Heart right ventricle (tissue), 16 donors: ENCODE measurements around the gene ERCC8. TPM values are rescaled to one million over a fixed set of nuclear protein-coding genes. Genes with fewer than 3 reads are reported as not detected.

ENCODE experiments used
- ATAC-seq, 8 donors: fragments of 200-7000 bp; cut with Tn5 transposase; one replicate each; pipeline ENCODE4 v1.9.1; 2020; ENCODE audit warnings: mild to moderate bottlenecking in 8 of 8, moderate library complexity in 8 of 8, moderate number of reproducible peaks in 1 of 8
- DNase-seq, 2 donors: peaks; one replicate each; pipeline ENCODE4 v3.0.0-alpha.2; 2020
- H3K27ac ChIP-seq, 10 donors: fragments of 200-600 bp; sonication (generic) in 2 of 10; one replicate each; pipeline versions ENCODE4 v1.5.0 to v1.8.0; 2020 to 2022; ENCODE audit warnings: mild to moderate bottlenecking in 3 of 10
- H3K27me3 ChIP-seq, 7 donors: fragments of 200-600 bp; one replicate each; pipeline ENCODE4 v1.8.0; 2021 to 2022; ENCODE audit warnings: mild to moderate bottlenecking in 2 of 7
- H3K36me3 ChIP-seq, 9 donors: fragments of 200-600 bp; sonication (generic) in 1 of 9; one replicate each; pipeline versions ENCODE4 v1.5.0 to v1.8.0; 2020 to 2022; ENCODE audit warnings: mild to moderate bottlenecking in 2 of 9
- H3K4me1 ChIP-seq, 9 donors: fragments of 200-600 bp; sonication (generic) in 1 of 9; one replicate each; pipeline versions ENCODE4 v1.5.0 to v1.8.0; 2020 to 2022; ENCODE audit warnings: mild to moderate bottlenecking in 4 of 9
- H3K4me3 ChIP-seq, 10 donors: fragments of 200-600 bp; sonication (generic) in 2 of 10; one replicate each; pipeline versions ENCODE4 v1.5.0 to v1.8.0; 2020 to 2022; ENCODE audit warnings: mild to moderate bottlenecking in 7 of 10, moderate library complexity in 2 of 10
- H3K9me3 ChIP-seq, 11 donors: fragments of 200-600 bp in 10 of 11; sonication (generic) in 2 of 11; one replicate each; pipeline versions ENCODE4 v1.5.0 to v1.8.0; 2013 to 2022; ENCODE audit warnings: mild to moderate bottlenecking in 2 of 11, control low read depth in 1 of 11, moderate library complexity in 1 of 11
- WGBS, 2 donors: extraction: QIAGEN DNeasy Blood & Tissue Kit; methylation state at CpG; one replicate each; pipeline ENCODE4 v1.1.7; 2013; ENCODE audit warnings: inconsistent platforms in 1 of 2; 5-methylcytosine and 5-hydroxymethylcytosine counted together
- intact Hi-C, 10 donors: fragments of 100-400 bp; cut with DNase I; formaldehyde crosslinking; loops; one replicate each; pipeline versions ENCODE4 v1.11.1 to v1.14.2; 2022
- polyA plus RNA-seq, 2 donors: library from polyadenylated mRNA; stranded (reverse); fragments of 200-250 nt; gene quantifications; one replicate each; pipeline ENCODE4 v1.2.3, GENCODE V29; 2013
- total RNA-seq, 10 donors: library from RNA; stranded (reverse); fragmentation: NEBNext Ultra II Directional in 3 of 10; extraction: Animal tissue kit (Norgen Biotek cat#: 25700) in 3 of 10; gene quantifications; one replicate each; pipeline versions ENCODE4 v1.2.1 to v1.2.4, GENCODE V29; 2021 to 2023
- TF ChIP-seq, protein P1 (sequence below), 9 donors: fragments of 200-600 bp; sonication (generic) in 2 of 9; IDR thresholded peaks; one replicate each; pipeline versions ENCODE4 v1.5.0 to v1.8.0; 2021 to 2022; ENCODE audit warnings: antibody characterized with exemption in 9 of 9, mild to moderate bottlenecking in 5 of 9, moderate library complexity in 1 of 9
- donor health status: Arrhythmogenic right ventricular cardiomyopathy.
- donor health status: ischemic (EF 13 %, LVEDD 7.1; RV severe dilation, severe dysfunction).
- donor health status: healthy with polysubstance abuse.
- donor health status: DM: no; HTN: yes; CAD: no.
- donor health status: DM: no; HTN: no; CAD: no.
- donor health status: ischemic (EF 25% LVEDD 6.9; RV normal size, moderate dysfunction).
- donor health status: ischemic (EF 25% LVEDD 5.7; RV mildly dilated, moderate dysfunction).
- donor health status: healthy.
- donor health status: DM: yes; HTN: yes; CAD: no.
- donor health status: Ischemic cardiomyopathy.
- donor health status: ischemic (EF 35%, LVEDD 5.7; RV mildly dilated, moderate dysfunction).
- donor health status: nonischemic (EF 11% LVEDD 7.7; RV severe dilation, severe dysfunction).
- donor health status: DM: yes; HTN: yes; CAD: no.
- donor health status: PGD.
- donor health status: ischemic (EF 29% LVEDD 5.4; RV normal size, mild dysfunction).
- donor health status: nonischemic (EF 23%, LVEDD 6.1; RV moderate dilation, normal function).

The ERCC8 gene
- total and polyA plus RNA-seq, 12 donors: 4.1 to 8.3 (median 6.0) TPM

DNA sequence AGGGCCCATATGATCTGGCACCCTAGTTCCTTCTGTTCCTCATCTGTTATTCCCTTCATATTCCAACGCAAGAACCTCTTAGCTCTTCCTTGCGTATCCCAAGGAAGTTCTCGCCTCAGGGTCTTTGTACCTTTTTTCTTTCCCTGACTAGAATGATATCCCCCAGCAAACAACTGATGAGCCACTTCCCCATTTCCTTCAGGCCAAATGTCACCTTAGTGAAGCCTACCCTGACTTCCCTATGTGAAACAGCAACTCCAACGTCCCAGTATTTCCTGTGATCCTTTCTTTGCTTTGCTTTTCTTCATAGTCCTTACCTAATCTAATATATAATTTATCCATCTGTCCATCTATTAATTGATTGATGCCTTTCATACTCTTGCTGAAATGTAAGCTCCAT, 47.9 kb downstream of the ERCC8 start:
- Histone ChIP-seq H3K27me3 (no peaks in the 10 kb centered on the region), H3K9me3 (no peaks in the 10 kb centered on the region), H3K36me3 (peaks cover 0 to 94% (median 3%) of the 10 kb centered on the region in 9 donors), H3K4me1 (no peaks in the 10 kb centered on the region), H3K27ac (no peak overlapping the region), H3K4me3 (no peak overlapping the region)
- TF ChIP-seq, protein P1, sequence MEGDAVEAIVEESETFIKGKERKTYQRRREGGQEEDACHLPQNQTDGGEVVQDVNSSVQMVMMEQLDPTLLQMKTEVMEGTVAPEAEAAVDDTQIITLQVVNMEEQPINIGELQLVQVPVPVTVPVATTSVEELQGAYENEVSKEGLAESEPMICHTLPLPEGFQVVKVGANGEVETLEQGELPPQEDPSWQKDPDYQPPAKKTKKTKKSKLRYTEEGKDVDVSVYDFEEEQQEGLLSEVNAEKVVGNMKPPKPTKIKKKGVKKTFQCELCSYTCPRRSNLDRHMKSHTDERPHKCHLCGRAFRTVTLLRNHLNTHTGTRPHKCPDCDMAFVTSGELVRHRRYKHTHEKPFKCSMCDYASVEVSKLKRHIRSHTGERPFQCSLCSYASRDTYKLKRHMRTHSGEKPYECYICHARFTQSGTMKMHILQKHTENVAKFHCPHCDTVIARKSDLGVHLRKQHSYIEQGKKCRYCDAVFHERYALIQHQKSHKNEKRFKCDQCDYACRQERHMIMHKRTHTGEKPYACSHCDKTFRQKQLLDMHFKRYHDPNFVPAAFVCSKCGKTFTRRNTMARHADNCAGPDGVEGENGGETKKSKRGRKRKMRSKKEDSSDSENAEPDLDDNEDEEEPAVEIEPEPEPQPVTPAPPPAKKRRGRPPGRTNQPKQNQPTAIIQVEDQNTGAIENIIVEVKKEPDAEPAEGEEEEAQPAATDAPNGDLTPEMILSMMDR (IDR thresholded peaks at IDR 0.05): no peak
- no peak for DNase-seq
- no peak for ATAC-seq
- 90 to 94% methylated on average over 4 of the region's 4 CpGs for WGBS, 2 donors
- intact Hi-C loops: no loop called here

DNA sequence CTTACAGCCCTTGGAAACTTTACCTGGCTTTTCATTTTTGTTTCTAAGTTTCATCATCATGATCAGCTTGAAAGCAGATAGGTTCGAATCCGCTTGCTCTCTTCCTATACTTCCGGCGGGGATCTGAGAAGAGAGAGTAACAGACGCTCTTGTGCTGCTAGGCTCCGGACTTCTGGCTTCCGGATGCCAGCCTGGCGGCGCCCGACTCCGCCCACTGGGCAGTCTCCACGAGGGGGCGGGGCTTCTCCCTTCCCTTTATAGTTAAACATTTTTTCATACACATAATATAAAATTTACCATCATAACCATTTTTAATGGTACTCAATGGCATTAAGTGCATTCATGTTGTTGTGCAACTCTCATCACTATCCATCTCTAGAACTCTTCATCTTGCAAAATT, 51.3 kb downstream of the ERCC8 start:
- DNase-seq (no peak), ATAC-seq (no peak)
- no peaks in the 10 kb centered on the region for H3K9me3 ChIP-seq
- intact Hi-C loops: no loop called here
- H3K27ac ChIP-seq: no peak overlapping the region
- H3K36me3 ChIP-seq: peaks cover 0 to 82% (median 3%) of the 10 kb centered on the region in 9 donors
- no peak overlapping the region for H3K4me3 ChIP-seq
- H3K4me1 ChIP-seq: no peaks in the 10 kb centered on the region
- H3K27me3 ChIP-seq: no peaks in the 10 kb centered on the region
- 96 to 97% methylated on average over 13 of the region's 13 CpGs for WGBS, 2 donors
- TF ChIP-seq, protein P1 (IDR thresholded peaks at IDR 0.05): no peak

DNA sequence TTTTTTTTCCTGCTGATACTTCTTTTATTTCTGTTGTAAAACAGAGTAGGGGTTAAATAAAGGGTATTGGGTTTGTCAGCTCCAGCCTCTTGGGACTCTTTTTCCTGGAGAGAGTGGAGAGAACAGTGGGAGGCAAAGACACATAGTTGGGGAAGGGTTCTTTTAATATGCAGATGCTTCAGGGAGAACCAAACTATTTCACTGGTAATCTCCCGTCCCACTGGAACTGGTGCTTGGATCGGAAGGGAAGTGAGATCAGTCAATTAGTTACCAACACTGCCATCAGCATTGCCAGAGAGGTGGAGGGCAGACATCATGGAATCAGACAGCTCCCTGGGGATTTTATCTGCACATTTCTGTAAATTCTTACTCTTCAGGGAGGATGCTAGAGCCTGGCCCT, 53.2 kb downstream of the ERCC8 start:
- Histone ChIP-seq H3K36me3 (peaks cover 0 to 73% (median 6%) of the 10 kb centered on the region in 9 donors), H3K27ac (no peak overlapping the region), H3K4me1 (no peaks in the 10 kb centered on the region), H3K27me3 (no peaks in the 10 kb centered on the region), H3K4me3 (no peak overlapping the region), H3K9me3 (no peaks in the 10 kb centered on the region)
- no peak for ATAC-seq
- DNase-seq: no peak
- intact Hi-C loops: no loop called here
- WGBS, 2 donors: 88 to 92% methylated on average over 2 of the region's 2 CpGs
- TF ChIP-seq, protein P1 (IDR thresholded peaks at IDR 0.05): no peak

DNA sequence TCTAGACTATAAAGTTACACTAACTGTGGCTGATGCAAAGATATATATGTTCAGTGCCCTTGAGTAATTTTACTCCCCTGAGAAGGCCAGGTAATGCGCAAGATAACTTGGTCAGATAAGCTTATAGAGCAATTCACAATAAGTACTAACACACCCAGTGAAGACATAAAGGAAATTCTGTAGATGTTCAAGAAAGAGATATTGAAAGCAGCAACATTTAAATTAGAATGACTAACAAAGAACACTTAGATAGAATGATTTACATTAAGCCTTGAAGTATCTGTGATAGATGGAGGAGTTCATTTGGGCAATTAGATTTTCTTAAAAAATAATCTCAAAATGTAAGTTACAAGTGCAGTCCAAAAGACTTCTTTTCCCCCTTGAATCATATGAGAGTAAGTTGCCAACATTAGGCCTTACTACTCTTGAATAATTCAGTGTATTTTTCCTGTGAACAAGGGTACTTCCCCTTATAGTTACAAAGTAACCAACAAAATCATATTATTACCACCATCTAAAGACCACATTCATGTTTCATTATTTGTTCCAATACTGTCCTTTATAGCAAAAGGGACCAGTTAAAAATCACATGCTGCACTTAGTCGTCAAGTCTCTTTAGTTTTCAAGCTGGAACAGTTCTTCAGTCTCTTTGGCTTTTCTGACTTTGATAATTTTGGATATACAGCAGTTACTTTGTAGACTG, 56.4 kb downstream of the ERCC8 start:
- Histone ChIP-seq H3K36me3 (peaks cover 0 to 68% (median 6%) of the 10 kb centered on the region in 9 donors), H3K4me1 (no peaks in the 10 kb centered on the region), H3K4me3 (no peak overlapping the region), H3K27me3 (no peaks in the 10 kb centered on the region), H3K27ac (no peak overlapping the region), H3K9me3 (no peaks in the 10 kb centered on the region)
- intact Hi-C loops: no loop called here
- no peak for DNase-seq
- TF ChIP-seq, protein P1 (IDR thresholded peaks at IDR 0.05): no peak
- WGBS, 2 donors: 66 to 97% methylated on average over 2 of the region's 2 CpGs
- ATAC-seq: no peak
